ENCODE results near the gene ARHGEF5.
"Not testable (repeated sequence)": the region's sequence is repeated elsewhere in the genome, so short reads cannot be mapped to it uniquely, and the experiment has no call there.

The ARHGEF5 gene

DNA sequence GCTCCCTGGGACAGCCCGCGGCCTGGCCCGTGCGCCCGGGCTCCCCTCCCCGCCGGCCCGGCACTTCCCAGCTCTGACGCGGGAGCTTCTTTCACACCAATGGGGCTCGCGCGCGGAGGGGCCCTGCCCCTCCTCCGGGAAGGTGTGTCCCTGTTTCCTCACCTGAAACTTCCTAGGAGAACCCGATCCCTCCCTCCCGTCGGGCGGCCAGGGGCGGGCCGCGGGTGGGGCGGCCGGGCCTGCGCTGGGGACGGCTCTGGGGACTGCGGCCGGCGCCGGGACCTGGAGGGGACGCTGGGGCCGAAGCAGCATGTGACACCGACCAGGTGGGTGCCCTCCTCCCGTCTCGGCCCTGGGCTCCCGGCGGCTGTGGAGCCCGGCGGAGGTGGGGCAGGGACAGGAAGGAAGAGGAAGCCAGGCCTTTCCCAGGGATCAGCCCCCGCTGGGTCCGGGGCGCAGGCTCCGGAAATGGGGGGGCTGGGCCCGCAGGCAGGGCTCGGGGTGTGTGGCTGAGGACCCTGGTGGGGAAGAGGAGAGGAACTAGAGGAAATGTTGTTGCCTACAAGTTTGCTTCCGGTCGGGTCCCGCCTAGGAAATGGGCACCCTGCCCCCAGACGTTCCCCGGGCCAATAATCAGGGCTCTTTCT is at the start of gene ARHGEF5:
TSS of gene ARHGEF5 (plus strand) at position 227 of the 647 bp plus-strand sequence. CDS start 7,268 bp downstream, outside the sequence.
- H3K4me3 ChIP-seq; intact Hi-C loops (cut with DNase I; ENCODE audit: low total_unique reads); H3K9me3 ChIP-seq; DNase-seq; H3K4me1 ChIP-seq; H3K36me3 ChIP-seq; H3K27ac ChIP-seq; H3K27me3 ChIP-seq: not testable (repeated sequence)

DNA sequence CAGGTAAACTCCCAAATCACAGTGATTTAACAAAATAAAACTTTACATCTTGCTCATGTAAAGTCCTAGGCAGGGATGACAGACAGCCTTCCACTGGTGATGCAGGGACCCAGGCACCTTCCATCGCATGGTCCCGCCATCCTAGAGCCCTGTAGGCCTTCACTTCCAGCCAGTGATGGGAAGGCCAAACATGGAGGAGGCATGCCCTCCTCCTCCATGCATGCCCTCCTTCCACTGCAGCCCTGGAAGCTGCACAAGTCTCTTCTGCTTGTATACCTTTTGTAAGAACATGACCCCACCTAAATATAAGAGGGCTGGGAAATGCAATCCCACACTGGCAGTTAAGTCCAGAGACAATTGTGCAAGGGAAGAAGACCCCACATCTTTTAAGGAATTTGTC is 45.5 kb upstream of the ARHGEF5 start:
- H3K4me3 ChIP-seq; DNase-seq; H3K4me1 ChIP-seq; H3K9me3 ChIP-seq; H3K27ac ChIP-seq; intact Hi-C loops (cut with DNase I; ENCODE audit: low total_unique reads); H3K27me3 ChIP-seq; H3K36me3 ChIP-seq: not testable (repeated sequence)

DNA sequence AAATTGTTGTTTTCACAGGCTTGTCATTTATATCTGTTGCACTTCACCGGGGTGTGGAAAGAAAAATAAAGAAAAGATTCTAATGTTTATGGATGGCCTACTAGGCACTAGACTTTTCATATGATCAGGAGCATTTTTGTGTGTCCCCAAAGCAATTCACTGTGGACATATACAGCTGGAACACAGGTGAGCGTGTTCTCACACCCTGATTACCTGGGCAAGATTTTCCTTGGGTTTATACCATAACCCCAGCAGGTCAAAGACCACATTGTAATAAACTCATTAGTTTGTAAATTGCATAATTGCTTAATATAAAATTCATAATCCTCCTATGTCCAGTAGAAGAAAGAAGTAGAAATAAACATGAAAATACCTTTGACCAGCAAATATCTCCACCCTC is 44.0 kb upstream of the ARHGEF5 start:
- H3K27ac ChIP-seq: not testable (repeated sequence)

DNA sequence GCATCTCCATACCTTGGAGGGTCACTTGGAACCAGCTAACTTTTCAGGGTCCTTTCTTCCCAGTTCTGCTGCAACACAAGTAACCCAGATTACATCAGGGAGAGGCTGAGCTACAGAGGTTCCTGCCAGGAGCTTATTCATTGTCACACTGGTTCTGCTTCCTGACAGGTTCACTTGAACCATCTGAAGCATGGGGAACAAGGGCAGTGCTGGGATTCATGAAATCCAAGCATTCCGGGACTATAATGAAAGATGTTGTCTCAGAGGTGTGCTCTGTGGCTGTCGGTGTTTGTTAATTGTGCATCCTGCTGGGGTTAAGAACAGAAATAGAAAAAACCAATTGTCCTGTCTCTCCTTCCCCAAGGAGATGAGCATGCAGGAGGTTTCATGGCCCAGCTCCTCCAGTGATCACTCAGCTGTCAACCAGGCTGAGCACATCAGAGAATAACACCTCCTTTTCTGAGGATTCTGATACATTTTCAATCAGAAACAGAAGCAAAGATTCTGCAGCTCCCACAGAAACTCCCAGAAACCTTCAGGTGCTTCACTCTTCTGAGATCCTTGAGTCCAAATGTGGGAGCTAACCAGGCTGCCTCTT is 43.2 kb upstream of the ARHGEF5 start, which contains the start of gene OR2A1:
TSS of gene OR2A1 (plus strand) at position 548 of the 598 bp plus-strand sequence. CDS start 5,706 bp downstream, outside the sequence.
- H3K36me3 ChIP-seq; intact Hi-C loops (cut with DNase I; ENCODE audit: low total_unique reads); H3K4me3 ChIP-seq; DNase-seq; H3K27me3 ChIP-seq; H3K9me3 ChIP-seq; H3K4me1 ChIP-seq; H3K27ac ChIP-seq: not testable (repeated sequence)

More for the DNA sequence above, 44.0 kb upstream of the ARHGEF5 start:
- H3K27me3 ChIP-seq; H3K9me3 ChIP-seq; H3K4me1 ChIP-seq; DNase-seq; H3K36me3 ChIP-seq; H3K4me3 ChIP-seq; intact Hi-C loops (cut with DNase I; ENCODE audit: low total_unique reads): not testable (repeated sequence)

DNA sequence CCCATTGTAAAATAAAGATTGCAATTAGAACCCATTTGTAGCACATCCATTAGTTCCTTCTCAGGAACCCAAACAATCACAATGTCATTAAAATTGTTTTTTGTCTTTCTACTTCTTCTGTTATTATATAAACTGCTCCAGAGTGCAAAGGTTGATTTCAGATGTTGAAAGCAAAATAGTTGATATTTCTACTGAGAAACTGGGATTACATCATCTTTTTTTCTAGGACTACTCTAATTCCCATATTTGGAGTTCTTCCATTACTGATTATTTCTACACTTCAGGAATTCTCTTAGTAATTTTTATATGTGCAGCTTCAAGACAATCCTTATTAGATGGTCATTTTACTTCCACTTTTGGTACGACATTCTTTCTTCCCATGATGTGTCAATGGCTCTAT is 37.7 kb upstream of the ARHGEF5 start:
- H3K27ac ChIP-seq; H3K4me3 ChIP-seq; H3K4me1 ChIP-seq; H3K9me3 ChIP-seq; intact Hi-C loops (cut with DNase I; ENCODE audit: low total_unique reads); H3K27me3 ChIP-seq; DNase-seq; H3K36me3 ChIP-seq: not testable (repeated sequence)

DNA sequence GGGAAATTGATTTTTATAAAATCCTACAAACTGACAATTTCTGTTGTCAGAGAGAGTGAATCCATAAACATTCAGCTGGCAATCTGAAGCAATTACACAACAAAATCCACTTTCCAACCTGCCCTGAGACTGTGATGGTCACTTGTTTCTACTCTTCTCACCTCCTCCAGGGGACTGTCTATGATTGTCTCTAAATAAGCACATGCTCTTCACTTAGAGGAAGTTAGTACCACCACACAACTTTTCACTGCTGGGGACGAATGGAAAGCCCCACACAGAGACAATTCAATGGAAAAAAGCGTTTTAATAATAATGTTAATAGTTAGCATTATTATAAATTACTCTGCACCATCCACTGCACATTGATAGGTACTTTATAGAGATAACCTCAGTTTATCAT is 35.7 kb upstream of the ARHGEF5 start:
- DNase-seq; H3K4me1 ChIP-seq; H3K27ac ChIP-seq; H3K36me3 ChIP-seq; H3K9me3 ChIP-seq; H3K4me3 ChIP-seq; H3K27me3 ChIP-seq; intact Hi-C loops (cut with DNase I; ENCODE audit: low total_unique reads): not testable (repeated sequence)

DNA sequence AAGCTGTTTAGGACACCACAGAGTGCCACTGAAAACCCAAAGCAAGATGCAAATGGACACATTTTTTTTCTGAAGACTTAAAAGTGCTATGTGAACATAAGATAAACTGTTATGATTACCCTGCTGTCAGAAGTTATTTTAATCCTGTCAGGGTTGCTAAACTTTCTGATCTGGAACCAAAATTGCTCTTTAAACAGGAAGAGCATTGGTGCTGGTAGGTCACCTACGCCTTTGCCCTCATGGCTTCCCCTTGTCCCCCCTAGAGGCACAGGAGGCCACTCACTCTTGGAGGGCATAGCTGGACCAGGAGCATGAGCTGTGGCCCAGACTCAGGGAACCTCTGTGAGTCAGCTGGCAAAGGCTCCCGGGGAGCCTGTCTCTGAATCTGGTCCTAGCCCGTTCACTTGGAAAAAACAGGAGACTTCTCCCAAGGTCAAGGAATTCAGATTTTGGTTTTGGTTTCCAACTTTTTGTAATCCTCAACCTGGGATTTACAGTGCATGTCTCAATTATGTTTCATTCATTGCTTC is 33.5 kb upstream of the ARHGEF5 start:
- H3K27me3 ChIP-seq; DNase-seq; H3K9me3 ChIP-seq; intact Hi-C loops (cut with DNase I; ENCODE audit: low total_unique reads); H3K27ac ChIP-seq; H3K4me3 ChIP-seq; H3K4me1 ChIP-seq; H3K36me3 ChIP-seq: not testable (repeated sequence)

DNA sequence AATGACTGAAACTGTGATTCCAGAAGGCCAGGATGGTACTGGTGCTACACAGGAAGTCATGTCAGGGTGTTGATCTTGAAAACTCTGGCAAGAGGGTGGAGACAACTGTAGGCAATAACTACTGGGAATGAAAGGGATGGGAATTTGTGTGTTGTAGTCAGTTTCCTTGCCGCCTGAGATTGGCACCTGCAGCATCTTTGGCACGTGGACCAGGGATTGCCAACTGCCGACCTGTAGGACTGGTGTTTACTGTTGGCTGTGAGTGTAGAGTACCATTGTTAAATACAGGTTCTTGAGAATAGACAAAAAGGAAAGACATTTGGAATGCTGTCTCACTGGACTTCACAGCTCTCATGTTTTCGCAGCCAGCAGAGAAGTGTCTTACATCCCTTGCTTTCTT is 31.8 kb upstream of the ARHGEF5 start:
- H3K4me1 ChIP-seq; H3K4me3 ChIP-seq; H3K36me3 ChIP-seq; intact Hi-C loops (cut with DNase I; ENCODE audit: low total_unique reads); H3K27ac ChIP-seq; H3K27me3 ChIP-seq; H3K9me3 ChIP-seq; DNase-seq: not testable (repeated sequence)

DNA sequence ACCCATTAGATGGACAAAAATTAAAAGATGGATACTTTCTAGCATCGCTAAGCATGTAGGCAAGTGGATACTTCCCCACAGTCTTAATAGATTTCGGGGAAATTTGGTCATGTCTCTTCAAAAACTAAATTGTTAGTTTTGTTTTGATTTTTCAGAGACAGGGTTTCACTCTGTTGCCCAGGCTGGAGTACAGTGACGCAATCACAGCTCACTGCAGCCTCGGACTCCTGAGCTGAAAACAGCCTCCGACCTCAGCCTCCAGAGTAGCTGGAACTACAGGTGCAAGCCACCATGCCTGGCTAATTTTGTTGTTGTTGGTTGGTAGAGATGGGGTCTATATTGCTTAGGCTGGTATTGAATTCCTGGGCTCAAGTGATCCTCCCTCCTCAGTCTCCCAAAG is 29.3 kb upstream of the ARHGEF5 start:
- H3K27me3 ChIP-seq; H3K4me3 ChIP-seq; H3K27ac ChIP-seq; H3K36me3 ChIP-seq; H3K4me1 ChIP-seq; DNase-seq; intact Hi-C loops (cut with DNase I; ENCODE audit: low total_unique reads); H3K9me3 ChIP-seq: not testable (repeated sequence)

DNA sequence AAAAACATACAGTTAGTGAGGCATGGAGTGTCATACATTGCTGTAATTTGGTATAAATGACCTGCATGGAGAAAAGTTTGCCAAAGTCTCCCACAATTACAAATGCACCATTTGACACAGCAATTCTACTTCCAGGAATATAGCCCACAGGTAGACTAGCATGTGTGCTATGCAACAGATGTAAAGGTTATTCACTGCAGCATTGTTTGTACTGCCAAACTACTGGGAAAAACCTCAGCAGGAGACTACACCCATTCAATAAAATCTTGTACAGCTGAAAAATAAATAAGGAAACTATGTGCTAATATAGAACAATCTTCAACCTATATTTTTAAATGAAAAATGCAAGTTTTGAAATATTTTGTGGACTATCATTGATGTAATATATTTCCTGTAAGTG is 25.2 kb upstream of the ARHGEF5 start:
- H3K27ac ChIP-seq; intact Hi-C loops (cut with DNase I; ENCODE audit: low total_unique reads): not testable (repeated sequence)

DNA sequence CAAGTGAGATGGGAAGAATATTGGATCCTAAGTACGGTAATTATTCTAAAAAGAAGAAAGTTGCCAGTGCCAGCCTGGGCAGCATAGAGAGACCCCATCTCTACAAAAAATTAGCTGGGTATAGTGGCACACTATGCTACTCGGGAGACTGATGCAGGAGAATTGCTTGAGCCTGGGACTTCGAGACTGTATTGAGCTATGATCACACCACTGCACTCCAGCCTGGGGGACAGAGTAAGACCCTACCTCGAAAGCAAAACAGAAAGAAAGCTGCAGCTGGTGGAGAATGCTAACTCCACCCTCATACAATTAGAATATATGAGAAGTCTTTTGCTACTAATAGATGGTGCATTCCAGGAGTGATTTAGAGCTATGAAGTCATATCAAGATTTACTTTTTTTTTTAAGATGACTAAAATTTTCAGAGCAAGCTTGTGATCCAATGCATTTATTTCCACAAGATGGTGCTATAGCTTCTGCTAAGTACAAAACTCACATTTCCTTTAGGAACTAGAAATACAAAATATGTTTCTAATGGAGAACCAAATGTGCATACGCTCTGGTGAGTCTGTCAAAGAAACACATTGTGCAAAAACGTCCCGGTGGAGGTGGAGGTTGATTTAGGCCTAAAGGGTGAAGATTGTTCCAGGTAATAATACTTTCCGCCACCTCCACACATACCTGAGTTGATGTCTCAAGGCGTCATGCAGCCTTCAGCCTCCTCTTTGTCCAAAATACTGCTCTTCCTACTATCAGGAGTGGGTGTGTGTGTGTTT is 23.8 kb upstream of the ARHGEF5 start:
- intact Hi-C loops (cut with DNase I; ENCODE audit: low total_unique reads): not testable (repeated sequence)

More for the DNA sequence above, 25.2 kb upstream of the ARHGEF5 start:
- H3K4me3 ChIP-seq, H3K27me3 ChIP-seq, H3K36me3 ChIP-seq, DNase-seq, H3K4me1 ChIP-seq, H3K9me3 ChIP-seq: not testable (repeated sequence)

DNA sequence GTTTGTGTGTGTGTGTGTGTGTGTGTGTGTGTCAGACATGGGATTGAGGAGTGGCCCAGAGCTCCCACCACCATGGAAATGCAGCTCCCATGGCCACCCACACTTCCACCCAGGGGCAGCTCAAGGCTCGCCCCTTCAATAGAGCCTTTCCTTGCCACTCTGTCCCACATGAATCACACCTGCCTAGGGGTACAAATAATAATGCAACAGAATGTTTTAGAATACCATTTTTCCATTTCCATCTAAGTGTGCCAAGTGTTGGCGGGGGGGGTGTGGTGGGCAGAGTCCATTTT is 23.3 kb upstream of the ARHGEF5 start:
- H3K9me3 ChIP-seq; H3K4me1 ChIP-seq; DNase-seq; H3K4me3 ChIP-seq; H3K27me3 ChIP-seq; H3K36me3 ChIP-seq; intact Hi-C loops (cut with DNase I; ENCODE audit: low total_unique reads); H3K27ac ChIP-seq: not testable (repeated sequence)

More for the DNA sequence above, 23.8 kb upstream of the ARHGEF5 start:
- not testable (repeated sequence) for H3K36me3 ChIP-seq, DNase-seq, H3K27ac ChIP-seq, H3K9me3 ChIP-seq, H3K27me3 ChIP-seq, H3K4me1 ChIP-seq, H3K4me3 ChIP-seq

DNA sequence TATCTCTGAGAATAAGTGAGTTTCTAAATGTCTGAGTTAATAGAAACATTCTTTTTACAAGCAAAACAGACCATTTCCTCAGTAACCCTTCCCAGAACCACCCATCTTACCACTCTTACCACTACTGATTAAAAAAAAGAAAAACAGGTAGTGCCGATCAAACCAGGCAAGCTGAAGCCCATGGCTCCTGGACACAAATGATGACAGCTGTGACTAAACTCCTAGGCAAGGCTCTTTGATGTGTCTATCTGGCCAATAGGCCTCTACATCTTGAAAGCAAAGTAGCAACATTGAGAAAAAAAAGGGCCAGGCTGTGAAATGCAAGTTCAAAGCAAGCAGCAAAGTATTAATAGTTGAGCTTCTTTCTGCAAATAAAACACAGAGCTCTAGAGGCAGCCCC is 6.6 kb upstream of the ARHGEF5 start:
- H3K27ac ChIP-seq; H3K27me3 ChIP-seq; H3K36me3 ChIP-seq; intact Hi-C loops (cut with DNase I; ENCODE audit: low total_unique reads); H3K9me3 ChIP-seq; H3K4me3 ChIP-seq; DNase-seq; H3K4me1 ChIP-seq: not testable (repeated sequence)

DNA sequence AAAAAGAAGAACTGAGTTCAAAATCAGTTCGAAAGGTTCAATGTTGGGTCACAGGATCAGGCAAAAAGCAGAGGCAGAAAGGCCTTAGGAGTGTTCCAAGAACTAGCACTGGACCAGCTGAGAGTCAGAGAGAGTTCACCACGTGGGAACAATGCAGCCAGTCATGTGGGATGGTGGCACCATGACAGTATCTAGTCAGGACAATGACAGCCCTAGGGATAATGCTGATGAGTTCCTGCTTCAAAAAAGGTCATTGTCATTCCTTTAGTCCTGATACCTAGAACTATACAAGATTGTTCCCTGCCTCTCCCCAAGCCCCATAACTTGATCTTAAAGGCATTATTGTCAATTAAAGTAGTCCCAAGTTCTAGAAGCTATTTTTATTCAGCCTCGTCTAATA is 3.5 kb upstream of the ARHGEF5 start:
- H3K4me3 ChIP-seq; H3K27me3 ChIP-seq; intact Hi-C loops (cut with DNase I; ENCODE audit: low total_unique reads); H3K36me3 ChIP-seq; H3K9me3 ChIP-seq; H3K4me1 ChIP-seq; DNase-seq; H3K27ac ChIP-seq: not testable (repeated sequence)
